Psoas muscle (tissue), 8 donors: ENCODE results near the gene CYBB. TPM values are rescaled to one million over a fixed set of nuclear protein-coding genes. Genes with fewer than 3 reads are reported as not detected.

ENCODE experiments used
- ATAC-seq, 4 donors: fragments of 200-7000 bp; cut with Tn5 transposase; one replicate each; pipeline ENCODE4 v1.9.1; 2020; ENCODE audit warnings: moderate library complexity in 3 of 4, mild to moderate bottlenecking in 2 of 4
- DNase-seq, 2 donors: peaks; one replicate each; pipeline ENCODE4 v3.0.0-alpha.2; 2020
- H3K27ac ChIP-seq: fragments of 200-600 bp; one replicate; pipeline ENCODE4 v1.8.0; 2022
- H3K27me3 ChIP-seq, 3 donors: fragments of 200-600 bp in 1 of 3; one replicate each; pipeline versions ENCODE4 v1.6.1 to v1.8.0; 2013 to 2022; ENCODE audit warnings: low read length in 2 of 3, mild to moderate bottlenecking in 2 of 3, moderate library complexity in 1 of 3; ENCODE audit not compliant: insufficient read depth in 3 of 3
- H3K36me3 ChIP-seq, 2 donors: fragments of 200-600 bp in 1 of 2; one replicate each; pipeline versions ENCODE4 v1.6.1 to v1.8.0; 2013 to 2022; ENCODE audit warnings: low read depth in 1 of 2, mild to moderate bottlenecking in 1 of 2, moderate library complexity in 1 of 2; ENCODE audit not compliant: insufficient read depth in 1 of 2
- H3K4me1 ChIP-seq: fragments of 200-600 bp; one replicate; pipeline ENCODE4 v1.8.0; 2022
- H3K4me3 ChIP-seq: fragments of 200-600 bp; one replicate; pipeline ENCODE4 v1.8.0; 2022; ENCODE audit warnings: mild to moderate bottlenecking
- H3K9me3 ChIP-seq: fragments of 200-600 bp; one replicate; pipeline ENCODE4 v1.8.0; 2022
- CTCF ChIP-seq: fragments of 200-600 bp; IDR thresholded peaks from one replicate; pipeline ENCODE4 v1.8.0; 2022; ENCODE audit warnings: antibody characterized with exemption
- WGBS, 3 donors: extraction: QIAGEN DNeasy Blood & Tissue Kit; methylation state at CpG; one replicate each; pipeline versions ENCODE4 v1.1.6 to v1.1.7; 2013; 5-methylcytosine and 5-hydroxymethylcytosine counted together
- intact Hi-C, 2 donors: fragments of 100-400 bp; cut with DNase I; formaldehyde crosslinking; loops; one replicate each; pipeline versions ENCODE4 v1.11.0 to v1.14.2; 2022
- polyA plus RNA-seq, 3 donors: library from polyadenylated mRNA; stranded (reverse); fragments of 200-250 nt; gene quantifications; one replicate each; pipeline ENCODE4 v1.2.3, GENCODE V29; 2013
- total RNA-seq, 4 donors: library from RNA; stranded (reverse); fragmentation: NEBNext Ultra II Directional in 2 of 4; extraction: Animal tissue kit (Norgen Biotek cat#: 25700) in 2 of 4; gene quantifications; one replicate each; pipeline versions ENCODE4 v1.2.1 to v1.2.4, GENCODE V29; 2021 to 2023
- donor health status: healthy with polysubstance abuse.
- donor health status: DM: no; HTN: no; CAD: no; lungs with moderate emphysema.
- donor health status: Bipolar disorder and iron deficiency.
- donor health status: healthy.
- donor health status: DM: yes; HTN: yes; CAD: no.
- donor health status: DM: no; HTN: no; CAD: no.
- donor health status: DM: no; HTN: no; CAD: no.
- donor health status: DM: yes; HTN: yes; CAD: no.

The CYBB gene
- total and polyA plus RNA-seq, 7 donors, result 0.63 to 11.3 (median 6.0) TPM

DNA sequence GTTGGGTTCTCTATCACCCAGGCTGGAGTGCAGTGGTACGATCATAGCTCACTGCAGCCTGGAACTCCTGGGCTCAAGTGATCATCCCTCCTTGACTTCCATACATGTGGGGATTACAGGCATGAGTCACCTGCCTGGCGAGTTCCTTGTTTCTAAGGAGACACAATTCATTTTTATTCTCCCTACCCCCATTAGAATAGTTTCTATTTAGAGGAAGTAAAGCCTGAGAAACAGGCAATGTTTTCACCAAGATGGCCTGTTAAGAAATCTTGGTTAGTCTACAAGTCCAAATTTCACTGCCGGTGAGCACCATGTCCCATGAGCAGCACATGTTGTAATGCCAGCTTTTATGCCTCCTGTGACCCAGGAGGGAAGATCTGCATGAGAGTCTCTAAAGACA is 5.7 kb downstream of the CYBB start:
- Histone ChIP-seq H3K9me3 (no peaks in the 10 kb centered on the region), H3K36me3 (no peaks in the 10 kb centered on the region), H3K4me3 (no peak overlapping the region), H3K27me3 (peaks cover 0 to 2% (median 0%) of the 10 kb centered on the region in 3 donors), H3K4me1 (no peaks in the 10 kb centered on the region), H3K27ac (no peak overlapping the region)
- DNase-seq (no peak), ATAC-seq (no peak)
- intact Hi-C loops, result no loop called here
- WGBS, 3 donors, result 80 to 81% (median 80%) methylated on average over 3 of the region's 3 CpGs
- no peak for TF ChIP-seq CTCF

DNA sequence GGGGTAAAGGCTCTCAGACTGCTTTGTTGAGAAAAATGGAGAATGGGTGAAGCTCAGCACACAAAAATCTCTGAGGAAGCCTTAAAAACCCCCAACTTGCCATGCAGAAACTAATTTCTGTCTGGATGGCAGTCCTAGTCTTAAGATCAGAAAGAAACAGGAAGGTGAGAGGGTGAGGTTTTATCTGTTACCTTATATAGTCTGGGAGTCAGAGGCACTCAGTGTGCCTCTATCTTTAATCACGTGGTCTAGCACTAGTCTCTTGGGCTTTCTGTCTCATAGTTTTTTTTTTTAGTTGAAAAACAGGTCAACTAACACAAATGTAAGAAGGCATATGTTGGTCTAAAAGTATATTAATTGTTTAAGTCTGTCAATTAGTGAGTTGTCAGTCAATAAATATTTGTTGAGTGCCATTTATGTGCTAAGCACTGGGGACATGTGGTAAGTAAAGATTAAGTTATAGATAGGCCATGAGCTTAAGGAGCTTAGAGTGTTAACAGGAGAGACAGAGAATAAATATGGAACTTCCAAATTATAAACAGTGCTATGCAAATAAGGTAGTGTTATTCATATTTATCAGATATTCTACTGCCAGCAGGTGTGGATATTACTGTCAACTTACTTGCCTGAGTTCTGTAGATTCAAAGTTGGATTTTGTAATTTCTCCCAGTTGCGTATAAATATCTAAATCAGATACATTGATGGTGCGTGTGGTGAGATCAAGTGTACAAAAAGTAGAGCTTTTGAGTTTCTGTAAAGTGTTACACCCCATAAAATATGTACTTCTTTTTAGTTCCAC is 7.0 kb downstream of the CYBB start:
- intact Hi-C loops, result no loop called here
- no peak overlapping the region for H3K4me3 ChIP-seq
- no peak for ATAC-seq

DNA sequence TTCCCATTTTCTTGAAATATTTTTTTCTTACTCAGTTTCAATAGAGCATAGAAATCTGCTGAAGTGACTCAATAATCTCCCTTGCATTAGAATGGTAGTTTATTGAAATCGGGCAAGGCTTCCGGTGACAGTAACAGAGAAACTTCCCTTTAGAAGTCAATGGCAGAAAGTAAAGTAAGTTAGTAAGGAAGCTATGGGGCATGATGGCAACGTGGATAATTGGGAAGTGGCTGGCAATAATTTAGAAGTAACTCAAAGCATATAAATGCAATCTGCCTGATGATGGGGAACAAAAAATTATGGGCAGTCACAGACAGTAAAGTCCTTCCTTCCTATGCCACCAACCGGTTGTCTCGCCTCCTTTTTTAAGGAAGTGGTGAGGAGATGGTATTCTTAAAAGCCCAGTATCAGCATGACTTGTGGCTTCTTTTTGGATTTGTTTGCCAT is 7.6 kb downstream of the CYBB start:
- 69 to 85% (median 81%) methylated on average over 5 of the region's 5 CpGs for WGBS, 3 donors
- no peaks in the 10 kb centered on the region for H3K36me3 ChIP-seq
- ATAC-seq (no peak), DNase-seq (no peak)
- no peaks in the 10 kb centered on the region for H3K27me3 ChIP-seq
- no peaks in the 10 kb centered on the region for H3K9me3 ChIP-seq
- intact Hi-C loops, result no loop called here
- no peak overlapping the region for H3K4me3 ChIP-seq
- H3K27ac ChIP-seq, result no peak overlapping the region
- TF ChIP-seq CTCF, result no peak
- no peaks in the 10 kb centered on the region for H3K4me1 ChIP-seq

More for the DNA sequence above, 7.0 kb downstream of the CYBB start:
- Histone ChIP-seq H3K36me3 (no peaks in the 10 kb centered on the region), H3K27ac (no peak overlapping the region), H3K27me3 (no peaks in the 10 kb centered on the region), H3K4me1 (no peaks in the 10 kb centered on the region), H3K9me3 (no peaks in the 10 kb centered on the region)
- no peak for DNase-seq
- WGBS, 3 donors, result 60 to 72% (median 65%) methylated on average over 3 of the region's 3 CpGs
- TF ChIP-seq CTCF, result no peak

DNA sequence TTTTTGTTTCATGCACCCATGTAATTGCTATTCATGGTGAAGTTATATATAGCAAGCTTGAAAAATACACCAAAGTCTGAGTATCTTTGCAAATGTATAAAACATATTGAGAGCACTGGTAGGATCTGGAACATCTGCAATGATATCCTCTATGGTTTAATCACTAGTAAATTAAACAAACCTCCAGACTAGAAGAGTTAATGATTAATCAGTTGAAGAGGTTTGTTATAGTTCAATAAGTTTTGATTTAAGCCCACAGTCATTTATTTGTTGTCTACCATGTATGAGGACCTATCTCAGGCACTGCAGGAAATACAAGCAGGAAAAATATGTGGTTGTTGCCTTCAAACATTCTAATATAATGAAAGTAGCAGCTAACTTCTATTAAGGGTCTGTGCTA is 16.5 kb downstream of the CYBB start:
- Histone ChIP-seq H3K4me1 (no peaks in the 10 kb centered on the region), H3K27ac (no peak overlapping the region), H3K4me3 (no peak overlapping the region), H3K36me3 (no peaks in the 10 kb centered on the region), H3K27me3 (peaks cover 0 to 4% (median 0%) of the 10 kb centered on the region in 3 donors), H3K9me3 (no peaks in the 10 kb centered on the region)
- no peak for DNase-seq
- no peak for TF ChIP-seq CTCF
- no peak for ATAC-seq
- intact Hi-C loops, result no loop called here

GRCh38 chrX:37796805-37797204 is 16.9 kb downstream of the CYBB start:
- ATAC-seq (no peak), DNase-seq (peak in 1 of 2 donors; percentile 48)

More at GRCh38 chrX:37796805-37797204, 16.9 kb downstream of the CYBB start:
- intact Hi-C loops, result no loop called here
- Histone ChIP-seq H3K27ac (no peak overlapping the region), H3K4me1 (no peaks in the 10 kb centered on the region), H3K4me3 (no peak overlapping the region), H3K27me3 (peaks cover 0 to 4% (median 0%) of the 10 kb centered on the region in 3 donors), H3K36me3 (no peaks in the 10 kb centered on the region), H3K9me3 (no peaks in the 10 kb centered on the region)
- TF ChIP-seq CTCF, result no peak
